ENCODE results near the gene EIF3C.
A peak's percentile ranks its signal among the peaks of the same experiment; 100 is the strongest.
"Not testable (repeated sequence)": the region's sequence is repeated elsewhere in the genome, so short reads cannot be mapped to it uniquely, and the experiment has no call there.

EIF3C gene

GRCh38 chr16:28711220-28712083 is at the start of gene EIF3C:
TSS of gene EIF3C (plus strand) at chr16:28711464. CDS start at chr16:28711687, 223 bp downstream.
- H3K27me3 Mint-ChIP-seq (ENCODE audit: low read depth); H3K36me3 Mint-ChIP-seq (ENCODE audit: low read depth); H3K4me1 Mint-ChIP-seq; H3K9me3 Mint-ChIP-seq; H3K27ac Mint-ChIP-seq: not testable (repeated sequence)
- peak within 1 kb of the TSS; percentile 66 to 73 (median 67) for H3K4me3 Mint-ChIP-seq

- H3K4me3 Mint-ChIP-seq; H3K9me3 Mint-ChIP-seq; H3K36me3 Mint-ChIP-seq (ENCODE audit: low read depth); H3K27me3 Mint-ChIP-seq (ENCODE audit: low read depth); H3K27ac Mint-ChIP-seq; H3K4me1 Mint-ChIP-seq: not testable (repeated sequence)
Observed at GRCh38 chr16:28666264-28666663, 45.0 kb upstream of the EIF3C start.

- H3K27me3 Mint-ChIP-seq (ENCODE audit: low read depth); H3K4me1 Mint-ChIP-seq; H3K4me3 Mint-ChIP-seq; H3K9me3 Mint-ChIP-seq; H3K27ac Mint-ChIP-seq; H3K36me3 Mint-ChIP-seq (ENCODE audit: low read depth): not testable (repeated sequence)
Observed at GRCh38 chr16:28667480-28667879, 43.8 kb upstream of the EIF3C start.

- H3K27ac Mint-ChIP-seq; H3K36me3 Mint-ChIP-seq (ENCODE audit: low read depth); H3K4me3 Mint-ChIP-seq; H3K27me3 Mint-ChIP-seq (ENCODE audit: low read depth); H3K9me3 Mint-ChIP-seq; H3K4me1 Mint-ChIP-seq: not testable (repeated sequence)
Observed at GRCh38 chr16:28668199-28668598, 43.1 kb upstream of the EIF3C start.

- not testable (repeated sequence) for H3K4me3 Mint-ChIP-seq; H3K9me3 Mint-ChIP-seq; H3K36me3 Mint-ChIP-seq (ENCODE audit: low read depth); H3K27me3 Mint-ChIP-seq (ENCODE audit: low read depth); H3K27ac Mint-ChIP-seq; H3K4me1 Mint-ChIP-seq
Observed at GRCh38 chr16:28688327-28688952, 22.8 kb upstream of the EIF3C start.

GRCh38 chr16:28689425-28689824 is 21.8 kb upstream of the EIF3C start:
- not testable (repeated sequence) for H3K9me3 Mint-ChIP-seq; H3K4me3 Mint-ChIP-seq; H3K36me3 Mint-ChIP-seq (ENCODE audit: low read depth); H3K4me1 Mint-ChIP-seq; H3K27me3 Mint-ChIP-seq (ENCODE audit: low read depth); H3K27ac Mint-ChIP-seq

GRCh38 chr16:28691722-28692121 is 19.5 kb upstream of the EIF3C start:
- not testable (repeated sequence) for H3K27ac Mint-ChIP-seq; H3K27me3 Mint-ChIP-seq (ENCODE audit: low read depth); H3K4me3 Mint-ChIP-seq; H3K4me1 Mint-ChIP-seq; H3K36me3 Mint-ChIP-seq (ENCODE audit: low read depth); H3K9me3 Mint-ChIP-seq

GRCh38 chr16:28693257-28693950 is 17.9 kb upstream of the EIF3C start:
- H3K9me3 Mint-ChIP-seq; H3K27ac Mint-ChIP-seq; H3K27me3 Mint-ChIP-seq (ENCODE audit: low read depth); H3K4me3 Mint-ChIP-seq; H3K36me3 Mint-ChIP-seq (ENCODE audit: low read depth); H3K4me1 Mint-ChIP-seq: not testable (repeated sequence)

GRCh38 chr16:28699792-28700191 is 11.5 kb upstream of the EIF3C start:
- H3K9me3 Mint-ChIP-seq; H3K36me3 Mint-ChIP-seq (ENCODE audit: low read depth); H3K27me3 Mint-ChIP-seq (ENCODE audit: low read depth); H3K27ac Mint-ChIP-seq; H3K4me3 Mint-ChIP-seq; H3K4me1 Mint-ChIP-seq: not testable (repeated sequence)

GRCh38 chr16:28700349-28700748 is 10.9 kb upstream of the EIF3C start:
- not testable (repeated sequence) for H3K4me3 Mint-ChIP-seq; H3K36me3 Mint-ChIP-seq (ENCODE audit: low read depth); H3K9me3 Mint-ChIP-seq; H3K27me3 Mint-ChIP-seq (ENCODE audit: low read depth); H3K4me1 Mint-ChIP-seq; H3K27ac Mint-ChIP-seq

GRCh38 chr16:28701384-28701783 is 9.9 kb upstream of the EIF3C start:
- not testable (repeated sequence) for H3K27ac Mint-ChIP-seq

GRCh38 chr16:28704246-28704645 is 7.0 kb upstream of the EIF3C start:
- not testable (repeated sequence) for H3K4me3 Mint-ChIP-seq; H3K36me3 Mint-ChIP-seq (ENCODE audit: low read depth); H3K27ac Mint-ChIP-seq; H3K27me3 Mint-ChIP-seq (ENCODE audit: low read depth); H3K4me1 Mint-ChIP-seq; H3K9me3 Mint-ChIP-seq

More at GRCh38 chr16:28701384-28701783, 9.9 kb upstream of the EIF3C start:
- not testable (repeated sequence) for H3K27me3 Mint-ChIP-seq (ENCODE audit: low read depth); H3K9me3 Mint-ChIP-seq; H3K4me1 Mint-ChIP-seq; H3K4me3 Mint-ChIP-seq; H3K36me3 Mint-ChIP-seq (ENCODE audit: low read depth)

GRCh38 chr16:28722852-28723650 is 11.8 kb downstream of the EIF3C start:
- not testable (repeated sequence) for H3K4me1 Mint-ChIP-seq; H3K27me3 Mint-ChIP-seq (ENCODE audit: low read depth); H3K36me3 Mint-ChIP-seq (ENCODE audit: low read depth); H3K27ac Mint-ChIP-seq; H3K9me3 Mint-ChIP-seq; H3K4me3 Mint-ChIP-seq

- not testable (repeated sequence) for H3K27me3 Mint-ChIP-seq (ENCODE audit: low read depth); H3K27ac Mint-ChIP-seq; H3K36me3 Mint-ChIP-seq (ENCODE audit: low read depth); H3K4me1 Mint-ChIP-seq; H3K4me3 Mint-ChIP-seq; H3K9me3 Mint-ChIP-seq
Observed at GRCh38 chr16:28731253-28731652, 20.0 kb downstream of the EIF3C start.

Measured in nephron (organoid).